Testis (tissue), 2 donors: Measurements from ENCODE around the gene ZNG1A.
"Not testable (repeated sequence)": the region's sequence is repeated elsewhere in the genome, so short reads cannot be mapped to it uniquely, and the experiment has no call there.

Experiments
- CTCF ChIP-seq, 3 experiments: fragments of 450-650 bp in 2 of 3; fragments of 200-600 bp in 1 of 3; sonication (generic) in 1 of 3; IDR thresholded peaks; one replicate each; pipeline ENCODE4 v1.5.1; 2016 to 2019; ENCODE audit warnings: antibody characterized with exemption in 3 of 3, mild to moderate bottlenecking in 2 of 3, moderate library complexity in 1 of 3
- POLR2A ChIP-seq: fragments of 450-650 bp; IDR thresholded peaks from one replicate; pipeline ENCODE4 v1.6.1; 2017; ENCODE audit warnings: antibody characterized with exemption, mild to moderate bottlenecking, moderate library complexity

GRCh38 chr9:109540-109939, 69.3 kb downstream of the ZNG1A start:
- TF ChIP-seq POLR2A; CTCF (IDR thresholded peaks at IDR 0.05): not testable (repeated sequence)
